Psoas muscle (tissue), 8 donors: Measurements from ENCODE around the gene COL12A1. TPM values are rescaled to one million over a fixed set of nuclear protein-coding genes. Genes with fewer than 3 reads are reported as not detected.

Experiments
- ATAC-seq, 4 donors: fragments of 200-7000 bp; cut with Tn5 transposase; one replicate each; pipeline ENCODE4 v1.9.1; 2020; ENCODE audit warnings: moderate library complexity in 3 of 4, mild to moderate bottlenecking in 2 of 4
- DNase-seq, 2 donors: peaks; one replicate each; pipeline ENCODE4 v3.0.0-alpha.2; 2020
- H3K27ac ChIP-seq: fragments of 200-600 bp; one replicate; pipeline ENCODE4 v1.8.0; 2022
- H3K27me3 ChIP-seq, 3 donors: fragments of 200-600 bp in 1 of 3; one replicate each; pipeline versions ENCODE4 v1.6.1 to v1.8.0; 2013 to 2022; ENCODE audit warnings: low read length in 2 of 3, mild to moderate bottlenecking in 2 of 3, moderate library complexity in 1 of 3; ENCODE audit not compliant: insufficient read depth in 3 of 3
- H3K36me3 ChIP-seq, 2 donors: fragments of 200-600 bp in 1 of 2; one replicate each; pipeline versions ENCODE4 v1.6.1 to v1.8.0; 2013 to 2022; ENCODE audit warnings: low read depth in 1 of 2, mild to moderate bottlenecking in 1 of 2, moderate library complexity in 1 of 2; ENCODE audit not compliant: insufficient read depth in 1 of 2
- H3K4me1 ChIP-seq: fragments of 200-600 bp; one replicate; pipeline ENCODE4 v1.8.0; 2022
- H3K4me3 ChIP-seq: fragments of 200-600 bp; one replicate; pipeline ENCODE4 v1.8.0; 2022; ENCODE audit warnings: mild to moderate bottlenecking
- H3K9me3 ChIP-seq: fragments of 200-600 bp; one replicate; pipeline ENCODE4 v1.8.0; 2022
- WGBS, 3 donors: extraction: QIAGEN DNeasy Blood & Tissue Kit; methylation state at CpG; one replicate each; pipeline versions ENCODE4 v1.1.6 to v1.1.7; 2013; 5-methylcytosine and 5-hydroxymethylcytosine counted together
- intact Hi-C, 2 donors: fragments of 100-400 bp; cut with DNase I; formaldehyde crosslinking; loops; one replicate each; pipeline versions ENCODE4 v1.11.0 to v1.14.2; 2022
- long read RNA-seq, 2 donors: library from polyadenylated mRNA; unstranded; transcript quantifications; one replicate each; pipeline ENCODE4 v2.0.0, GENCODE V29; 2021
- polyA plus RNA-seq, 3 donors: library from polyadenylated mRNA; stranded (reverse); fragments of 200-250 nt; gene quantifications; one replicate each; pipeline ENCODE4 v1.2.3, GENCODE V29; 2013
- total RNA-seq, 4 donors: library from RNA; stranded (reverse); fragmentation: NEBNext Ultra II Directional in 2 of 4; extraction: Animal tissue kit (Norgen Biotek cat#: 25700) in 2 of 4; gene quantifications; one replicate each; pipeline versions ENCODE4 v1.2.1 to v1.2.4, GENCODE V29; 2021 to 2023
- TF ChIP-seq, protein P1 (sequence below): fragments of 200-600 bp; IDR thresholded peaks from one replicate; pipeline ENCODE4 v1.8.0; 2022; ENCODE audit warnings: antibody characterized with exemption
- donor health status: healthy with polysubstance abuse.
- donor health status: DM: no; HTN: no; CAD: no; lungs with moderate emphysema.
- donor health status: Bipolar disorder and iron deficiency.
- donor health status: healthy.
- donor health status: DM: yes; HTN: yes; CAD: no.
- donor health status: DM: no; HTN: no; CAD: no.
- donor health status: DM: no; HTN: no; CAD: no.
- donor health status: DM: yes; HTN: yes; CAD: no.

The COL12A1 gene
- total RNA-seq (10 to 100 TPM in 3 of 4 donors, 1 to 10 TPM in 1; 5.9 to 23.2 (median 18.7) TPM), polyA plus RNA-seq (1 to 10 TPM; 2.7 to 5.4 (median 4.6) TPM)
- long read RNA-seq, donor 1, partial matches to known transcripts = 5 of 6 reads
- long read RNA-seq, donor 1, other reads (novel, unspliced or antisense) = 1 of 6 reads
- long read RNA-seq, donor 2, partial matches to known transcripts = 2 of 4 reads
- long read RNA-seq, donor 2, other reads (novel, unspliced or antisense) = 2 of 4 reads

DNA sequence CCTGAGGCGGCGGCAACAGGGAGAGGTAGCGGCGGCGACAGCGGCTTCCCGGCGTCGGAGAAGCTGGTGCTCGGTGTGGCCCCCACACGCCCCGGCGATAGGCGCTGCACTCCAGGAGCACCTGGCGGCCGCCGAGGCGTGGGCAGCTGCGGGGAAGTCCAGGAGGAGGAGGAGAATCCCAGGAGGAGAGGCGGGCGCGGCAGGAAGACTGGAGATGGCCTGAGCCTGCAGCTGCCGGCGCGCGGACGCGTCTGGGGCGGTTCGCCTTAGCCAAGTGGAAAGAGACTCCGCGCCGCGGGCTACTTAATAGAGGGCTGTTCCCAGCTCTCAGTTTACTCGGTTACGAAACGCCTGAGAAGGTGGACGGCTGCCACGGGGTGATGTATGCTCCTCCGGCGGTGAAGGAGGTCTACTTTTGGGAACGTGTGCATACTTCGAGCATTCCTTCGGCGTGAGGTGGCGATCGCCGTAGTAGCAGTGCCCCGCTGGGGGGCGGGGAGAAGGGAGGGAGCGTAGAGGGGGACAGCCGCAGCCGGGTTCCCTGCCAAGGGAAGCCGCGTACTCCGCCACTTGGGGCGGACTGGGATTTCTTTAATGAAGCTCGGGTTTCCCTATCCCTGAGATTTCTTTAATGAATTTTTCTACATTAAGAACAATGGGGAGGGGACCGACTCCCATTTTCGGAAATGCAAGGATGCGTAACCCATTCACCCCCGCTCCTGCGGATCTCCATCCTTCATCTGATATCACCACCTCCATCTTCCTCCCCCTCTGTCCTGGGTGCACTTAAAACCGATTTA is at the start of gene COL12A1:
TSS of gene COL12A1 (minus strand) at position 278 of the 800 bp plus-strand sequence. CDS start 3,261 bp downstream, outside the sequence.
- Histone ChIP-seq H3K4me3 (peak within 1 kb of the TSS; percentile 68), H3K27me3 (peaks cover 0 to 74% (median 21%) of the 10 kb centered on the region in 3 donors), H3K36me3 (no peaks in the 10 kb centered on the region), H3K4me1 (peaks cover 25% of the 10 kb centered on the region), H3K9me3 (no peaks in the 10 kb centered on the region), H3K27ac (peak within 1 kb of the TSS; percentile 47)
- WGBS, 3 donors = 0 to 1% (median 0%) methylated on average over 57 to 64 of the region's 64 CpGs
- peak; percentile 95 to 97 for DNase-seq
- intact Hi-C loops = loop anchor here (5.0 to 10.0 kb wide), 6 partner anchors 461 to 1531 kb away; no protein-coding TSS in a partner anchor
- peak; percentile 72 to 84 (median 80) for ATAC-seq
- TF ChIP-seq, protein P1, sequence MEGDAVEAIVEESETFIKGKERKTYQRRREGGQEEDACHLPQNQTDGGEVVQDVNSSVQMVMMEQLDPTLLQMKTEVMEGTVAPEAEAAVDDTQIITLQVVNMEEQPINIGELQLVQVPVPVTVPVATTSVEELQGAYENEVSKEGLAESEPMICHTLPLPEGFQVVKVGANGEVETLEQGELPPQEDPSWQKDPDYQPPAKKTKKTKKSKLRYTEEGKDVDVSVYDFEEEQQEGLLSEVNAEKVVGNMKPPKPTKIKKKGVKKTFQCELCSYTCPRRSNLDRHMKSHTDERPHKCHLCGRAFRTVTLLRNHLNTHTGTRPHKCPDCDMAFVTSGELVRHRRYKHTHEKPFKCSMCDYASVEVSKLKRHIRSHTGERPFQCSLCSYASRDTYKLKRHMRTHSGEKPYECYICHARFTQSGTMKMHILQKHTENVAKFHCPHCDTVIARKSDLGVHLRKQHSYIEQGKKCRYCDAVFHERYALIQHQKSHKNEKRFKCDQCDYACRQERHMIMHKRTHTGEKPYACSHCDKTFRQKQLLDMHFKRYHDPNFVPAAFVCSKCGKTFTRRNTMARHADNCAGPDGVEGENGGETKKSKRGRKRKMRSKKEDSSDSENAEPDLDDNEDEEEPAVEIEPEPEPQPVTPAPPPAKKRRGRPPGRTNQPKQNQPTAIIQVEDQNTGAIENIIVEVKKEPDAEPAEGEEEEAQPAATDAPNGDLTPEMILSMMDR = no peak

DNA sequence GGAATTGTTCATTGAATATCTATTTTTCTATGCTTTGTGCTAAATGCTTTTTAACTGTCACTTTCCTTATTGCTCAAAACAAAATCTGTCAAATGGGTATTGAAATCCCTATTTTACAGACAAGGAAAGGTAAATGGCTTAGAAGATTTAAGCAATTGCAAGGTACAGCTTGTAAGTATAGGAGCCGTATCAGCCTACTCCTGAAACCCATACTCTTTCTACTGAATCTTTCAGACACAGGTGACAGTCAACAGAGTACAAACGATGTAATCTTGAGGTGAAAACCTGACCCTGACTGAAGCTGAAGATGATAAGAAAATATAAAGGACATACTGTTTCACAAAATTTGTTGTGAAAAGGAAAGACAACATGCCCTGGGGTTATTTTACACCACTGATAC is 44.7 kb upstream of the COL12A1 start:
- H3K4me1 ChIP-seq = no peaks in the 10 kb centered on the region
- intact Hi-C loops = no loop called here
- TF ChIP-seq, protein P1 = no peak
- 86 to 93% (median 87%) methylated on average over 2 of the region's 2 CpGs for WGBS, 3 donors
- ATAC-seq (no peak), DNase-seq (no peak)
- peaks cover 2 to 25% of the 10 kb centered on the region in 2 donors for H3K36me3 ChIP-seq
- H3K9me3 ChIP-seq = no peaks in the 10 kb centered on the region
- H3K27me3 ChIP-seq = no peaks in the 10 kb centered on the region
- no peak overlapping the region for H3K4me3 ChIP-seq
- H3K27ac ChIP-seq = no peak overlapping the region

DNA sequence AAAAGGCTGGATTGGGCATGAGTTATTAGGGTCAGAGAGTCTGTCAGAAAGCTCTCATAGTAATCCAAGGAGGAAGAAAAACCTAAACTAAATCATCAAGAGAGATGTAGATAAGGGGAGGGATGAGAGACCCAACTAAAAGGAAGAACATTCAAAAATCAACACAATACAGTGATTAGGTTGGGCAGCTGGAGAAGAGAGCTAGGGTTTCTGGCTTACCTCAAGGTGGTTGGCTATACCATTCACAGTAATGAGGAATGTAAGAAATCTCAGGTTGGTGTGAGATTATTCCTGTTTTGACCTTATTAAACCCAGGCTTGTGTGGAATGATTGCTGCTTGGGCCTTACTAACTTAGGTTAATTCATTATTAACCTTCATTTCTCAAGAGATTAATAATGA is 44.0 kb upstream of the COL12A1 start:
- no peak for ATAC-seq

DNA sequence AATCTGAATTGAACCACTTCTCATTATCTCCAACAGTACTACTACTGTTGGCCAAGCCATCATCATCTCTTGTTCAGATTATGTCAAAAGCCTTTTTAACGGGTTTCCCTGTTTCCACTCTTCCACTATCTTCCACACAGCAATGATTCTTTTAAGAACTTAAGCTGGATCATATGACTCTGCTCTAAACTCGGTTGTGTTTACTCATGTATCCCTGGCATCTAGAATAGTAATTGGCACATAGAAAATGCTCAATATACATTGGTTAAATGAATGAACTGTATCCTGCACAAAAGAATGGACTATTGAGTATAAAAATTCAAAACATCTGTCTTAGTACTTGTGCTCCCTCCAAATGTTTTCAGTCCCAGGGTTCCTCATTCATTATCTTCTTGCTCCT is 40.5 kb upstream of the COL12A1 start:
- TF ChIP-seq, protein P1 = no peak
- Histone ChIP-seq H3K27ac (no peak overlapping the region), H3K36me3 (peaks cover 0 to 4% of the 10 kb centered on the region in 2 donors), H3K4me1 (peaks cover 14% of the 10 kb centered on the region), H3K9me3 (no peaks in the 10 kb centered on the region), H3K27me3 (no peaks in the 10 kb centered on the region), H3K4me3 (no peak overlapping the region)
- 48 to 56% (median 50%) methylated on average over 2 of the region's 2 CpGs for WGBS, 3 donors
- intact Hi-C loops = no loop called here
- ATAC-seq (no peak), DNase-seq (no peak)

More for the DNA sequence above, 44.0 kb upstream of the COL12A1 start:
- intact Hi-C loops = no loop called here
- DNase-seq = no peak
- TF ChIP-seq, protein P1 = no peak
- H3K4me3 ChIP-seq = no peak overlapping the region
- H3K9me3 ChIP-seq = no peaks in the 10 kb centered on the region
- peaks cover 2 to 18% of the 10 kb centered on the region in 2 donors for H3K36me3 ChIP-seq
- no peaks in the 10 kb centered on the region for H3K4me1 ChIP-seq
- no peaks in the 10 kb centered on the region for H3K27me3 ChIP-seq
- H3K27ac ChIP-seq = no peak overlapping the region
